Muscle of leg (tissue), 9 donors: ENCODE measurements around the gene TM9SF2. TPM values are rescaled to one million over a fixed set of nuclear protein-coding genes. Genes with fewer than 3 reads are reported as not detected.

Experiments
- polyA plus RNA-seq, 8 donors: library from polyadenylated mRNA; unstranded; fragments of 120-200 nt; gene quantifications; one replicate each; pipeline versions ENCODE4 v1.2.1 to v1.2.3, GENCODE V29; 2013; ENCODE audit warnings: inconsistent platforms in 1 of 8, low replicate concordance in 1 of 8; ENCODE audit not compliant: insufficient read length in 8 of 8, insufficient read depth in 1 of 8
- total RNA-seq: library from RNA; stranded (reverse); fragments of 120-200 nt; gene quantifications from one replicate; pipeline ENCODE4 v1.2.4, GENCODE V29; 2013

The TM9SF2 gene
- total and polyA plus RNA-seq, 9 donors = 71.7 to 97.1 (median 77.2) TPM

Other genes starting within 250 kb of the TM9SF2 start
- gene GPR18, start 243.1 kb upstream of the TM9SF2 start, total RNA-seq = 0.04 TPM
- gene GPR18, start 243.1 kb upstream of the TM9SF2 start, polyA plus RNA-seq = under 1 TPM in 4 of 8 donors, not detected in 4; 0.17 to 0.24 (median 0.20) TPM
- gene GPR183, start 194.1 kb upstream of the TM9SF2 start, total RNA-seq = 1.8 TPM
- 1 to 10 TPM; 1.4 to 3.0 (median 2.0) TPM for gene GPR183, start 194.1 kb upstream of the TM9SF2 start, polyA plus RNA-seq
- gene CLYBL, start 105.2 kb downstream of the TM9SF2 start, total RNA-seq = 2.8 TPM
- 1 to 10 TPM; 3.5 to 5.6 (median 4.1) TPM for gene CLYBL, start 105.2 kb downstream of the TM9SF2 start, polyA plus RNA-seq